PC-9 (cell line): Measurements from ENCODE around the gene SHCBP1.

Experiments
- EZH2 ChIP-seq: fragments of 200-600 bp; sonication (generic); IDR thresholded peaks from 2 replicates; pipeline ENCODE4 v1.8.0; 2017; ENCODE audit warnings: antibody characterized with exemption, low read depth
- TF ChIP-seq, protein P1 (sequence below): fragments of 200-600 bp; sonication (generic); conservative IDR thresholded peaks from 2 replicates; pipeline ENCODE4 v1.6.1; 2017; ENCODE audit warnings: mixed run types, antibody characterized with exemption, mild to moderate bottlenecking, moderate library complexity

DNA sequence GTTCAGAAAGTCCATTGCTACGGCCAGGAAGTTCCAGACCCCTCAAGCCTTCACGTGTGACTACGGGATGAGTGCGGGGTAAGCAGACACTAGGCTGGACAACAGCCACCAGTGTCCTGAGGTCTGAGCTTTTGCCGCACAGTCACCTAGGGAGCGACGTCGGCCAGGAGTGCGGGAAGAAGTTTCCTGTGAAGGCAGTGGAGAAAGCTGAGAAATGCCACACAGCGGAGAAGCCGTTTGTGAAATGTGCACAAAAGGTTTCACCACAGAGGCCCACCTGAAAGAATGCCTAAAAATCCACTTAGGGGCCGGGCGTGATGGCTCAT lies 47.4 kb downstream of the SHCBP1 start:
- TF ChIP-seq, protein P1, sequence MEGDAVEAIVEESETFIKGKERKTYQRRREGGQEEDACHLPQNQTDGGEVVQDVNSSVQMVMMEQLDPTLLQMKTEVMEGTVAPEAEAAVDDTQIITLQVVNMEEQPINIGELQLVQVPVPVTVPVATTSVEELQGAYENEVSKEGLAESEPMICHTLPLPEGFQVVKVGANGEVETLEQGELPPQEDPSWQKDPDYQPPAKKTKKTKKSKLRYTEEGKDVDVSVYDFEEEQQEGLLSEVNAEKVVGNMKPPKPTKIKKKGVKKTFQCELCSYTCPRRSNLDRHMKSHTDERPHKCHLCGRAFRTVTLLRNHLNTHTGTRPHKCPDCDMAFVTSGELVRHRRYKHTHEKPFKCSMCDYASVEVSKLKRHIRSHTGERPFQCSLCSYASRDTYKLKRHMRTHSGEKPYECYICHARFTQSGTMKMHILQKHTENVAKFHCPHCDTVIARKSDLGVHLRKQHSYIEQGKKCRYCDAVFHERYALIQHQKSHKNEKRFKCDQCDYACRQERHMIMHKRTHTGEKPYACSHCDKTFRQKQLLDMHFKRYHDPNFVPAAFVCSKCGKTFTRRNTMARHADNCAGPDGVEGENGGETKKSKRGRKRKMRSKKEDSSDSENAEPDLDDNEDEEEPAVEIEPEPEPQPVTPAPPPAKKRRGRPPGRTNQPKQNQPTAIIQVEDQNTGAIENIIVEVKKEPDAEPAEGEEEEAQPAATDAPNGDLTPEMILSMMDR = no peak
- no peak for TF ChIP-seq EZH2
